ENCODE measurements around the gene ADGRL4.
"Not testable (repeated sequence)": the region's sequence is repeated elsewhere in the genome, so short reads cannot be mapped to it uniquely, and the experiment has no call there.

ADGRL4 gene

GRCh38 chr1:78913950-78914349, 92.6 kb downstream of the ADGRL4 start:
- no peak for DNase-seq

- no peak for DNase-seq
These were observed 94.3 kb downstream of the ADGRL4 start for GRCh38 chr1:78911956-78912880.

GRCh38 chr1:78902641-78903040, 103.9 kb downstream of the ADGRL4 start:
- DNase-seq = no peak

- no peak for DNase-seq
These were observed 111.7 kb downstream of the ADGRL4 start for GRCh38 chr1:78894811-78895210.

- DNase-seq = no peak
These were observed 114.2 kb downstream of the ADGRL4 start for GRCh38 chr1:78892260-78892840.

- no peak for DNase-seq
These were observed 119.1 kb downstream of the ADGRL4 start for GRCh38 chr1:78887458-78887857.

- DNase-seq = no peak
These were observed 121.7 kb downstream of the ADGRL4 start for GRCh38 chr1:78884685-78885452.

GRCh38 chr1:78880223-78880622, 126.3 kb downstream of the ADGRL4 start:
- DNase-seq = no peak

- DNase-seq = not testable (repeated sequence)
These were observed 130.5 kb downstream of the ADGRL4 start for GRCh38 chr1:78875986-78876385.

GRCh38 chr1:78872801-78873200, 133.7 kb downstream of the ADGRL4 start:
- not testable (repeated sequence) for DNase-seq

GRCh38 chr1:78871249-78871648, 135.3 kb downstream of the ADGRL4 start:
- no peak for DNase-seq

- DNase-seq = no peak
These were observed 137.4 kb downstream of the ADGRL4 start for GRCh38 chr1:78869136-78869535.

GRCh38 chr1:78864175-78864574, 142.4 kb downstream of the ADGRL4 start:
- no peak for DNase-seq

GRCh38 chr1:78856096-78856495, 150.4 kb downstream of the ADGRL4 start:
- DNase-seq = no peak

GRCh38 chr1:78855258-78855657, 151.3 kb downstream of the ADGRL4 start:
- no peak for DNase-seq

- DNase-seq = no peak
These were observed 152.0 kb downstream of the ADGRL4 start for GRCh38 chr1:78854556-78854955.

GRCh38 chr1:78843546-78843945, 163.0 kb downstream of the ADGRL4 start:
- DNase-seq = no peak

- DNase-seq = no peak
These were observed 163.4 kb downstream of the ADGRL4 start for GRCh38 chr1:78843111-78843510.

GRCh38 chr1:78840453-78841271, 165.9 kb downstream of the ADGRL4 start:
- peak; percentile 72 for DNase-seq
